Measurements from ENCODE around the gene GDPD5.

Gene GDPD5

GRCh38 chr11:75516140-75516539, 9.6 kb downstream of the GDPD5 start:
- no peak for DNase-seq (ENCODE audit: low read depth in 2 of 2)

DNA sequence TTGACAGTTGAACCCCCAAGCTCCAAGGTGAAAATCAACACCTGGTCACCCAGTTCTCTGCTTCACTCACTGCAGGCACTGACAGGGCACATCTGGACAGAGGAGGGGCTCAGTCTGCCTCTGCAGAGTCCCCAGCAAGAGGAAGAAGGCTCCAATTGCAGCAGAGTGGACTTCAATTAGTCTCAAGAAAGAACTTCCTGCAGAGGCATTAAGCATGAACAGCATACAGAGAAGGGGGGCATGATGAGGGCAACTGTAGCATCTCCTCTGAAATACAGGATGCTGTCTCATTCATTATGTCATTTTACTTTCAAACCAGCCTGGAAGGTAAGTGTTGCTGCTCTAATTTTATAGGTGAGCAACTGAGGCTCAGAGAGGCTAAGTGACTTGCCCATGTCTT, 11.1 kb downstream of the GDPD5 start:
- no peak for DNase-seq (ENCODE audit: low read depth in 2 of 2)

- DNase-seq (ENCODE audit: low read depth in 2 of 2), result no peak
Observed at GRCh38 chr11:75513250-75513649, 12.5 kb downstream of the GDPD5 start.

- DNase-seq (ENCODE audit: low read depth in 2 of 2), result no peak
Observed at GRCh38 chr11:75510723-75511019, 15.1 kb downstream of the GDPD5 start.

DNA sequence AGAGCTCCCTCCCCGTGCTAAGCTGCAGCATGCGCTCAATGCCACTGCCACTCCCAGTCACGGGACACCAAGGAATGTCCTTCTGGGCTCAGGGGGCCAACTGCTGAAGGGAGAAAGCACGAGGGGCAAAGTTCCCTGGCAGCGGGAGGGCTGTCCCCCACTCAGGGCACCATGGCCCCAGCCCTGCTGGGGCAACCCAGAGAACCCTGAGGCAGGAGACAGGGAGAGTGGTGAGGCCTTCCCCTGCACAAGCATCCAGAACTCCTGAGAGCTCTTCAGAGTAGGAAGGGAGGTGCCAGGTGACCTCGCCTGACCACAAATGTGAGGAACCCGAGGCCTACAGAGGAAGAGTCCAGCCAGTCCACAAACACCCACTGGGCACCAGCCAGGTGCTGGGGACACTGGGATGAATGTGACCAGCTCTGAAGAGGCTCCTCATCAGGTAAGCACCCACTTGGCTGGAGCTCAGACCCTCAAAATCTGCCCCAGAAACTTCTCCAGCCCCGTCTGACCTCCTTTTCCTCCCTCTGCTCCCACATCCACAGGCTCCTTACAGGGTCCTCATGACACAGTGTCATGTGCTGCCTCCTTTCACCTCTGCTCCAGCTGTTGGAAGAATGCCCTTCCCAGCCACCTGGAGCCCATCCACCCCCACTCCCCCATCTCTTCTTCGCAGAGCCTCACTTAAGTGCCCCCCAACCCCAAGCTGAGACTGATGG, 15.6 kb downstream of the GDPD5 start:
- no peak for DNase-seq (ENCODE audit: low read depth in 2 of 2)

- no peak for DNase-seq (ENCODE audit: low read depth in 2 of 2)
Observed at GRCh38 chr11:75509020-75509720, 16.6 kb downstream of the GDPD5 start.

GRCh38 chr11:75508051-75508561, 17.6 kb downstream of the GDPD5 start:
- DNase-seq (ENCODE audit: low read depth in 2 of 2), result no peak

GRCh38 chr11:75507571-75507970, 18.2 kb downstream of the GDPD5 start:
- no peak for DNase-seq (ENCODE audit: low read depth in 2 of 2)

GRCh38 chr11:75506827-75507226, 18.9 kb downstream of the GDPD5 start:
- DNase-seq (ENCODE audit: low read depth in 2 of 2), result no peak

GRCh38 chr11:75505916-75506692, 19.6 kb downstream of the GDPD5 start:
- no peak for DNase-seq (ENCODE audit: low read depth in 2 of 2)

DNA sequence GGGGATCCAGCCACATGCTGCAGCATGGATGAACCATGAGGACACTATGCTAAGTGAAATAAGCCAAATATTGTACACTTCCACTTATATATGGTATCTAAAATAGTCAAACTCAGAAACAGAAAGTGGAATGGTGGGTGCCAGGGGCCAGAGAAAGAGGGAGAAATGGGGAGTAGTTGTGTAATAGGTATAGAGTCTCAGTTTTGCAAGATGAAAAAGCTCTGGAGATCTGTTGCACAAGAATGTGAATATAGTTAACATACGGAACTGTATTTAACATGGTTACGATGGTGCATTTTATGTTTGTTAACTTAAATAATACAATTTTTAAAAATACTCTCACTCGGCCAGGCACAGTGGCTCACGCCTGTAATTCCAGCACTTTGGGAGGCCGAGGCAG, 21.2 kb downstream of the GDPD5 start:
- no peak for DNase-seq (ENCODE audit: low read depth in 2 of 2)

DNA sequence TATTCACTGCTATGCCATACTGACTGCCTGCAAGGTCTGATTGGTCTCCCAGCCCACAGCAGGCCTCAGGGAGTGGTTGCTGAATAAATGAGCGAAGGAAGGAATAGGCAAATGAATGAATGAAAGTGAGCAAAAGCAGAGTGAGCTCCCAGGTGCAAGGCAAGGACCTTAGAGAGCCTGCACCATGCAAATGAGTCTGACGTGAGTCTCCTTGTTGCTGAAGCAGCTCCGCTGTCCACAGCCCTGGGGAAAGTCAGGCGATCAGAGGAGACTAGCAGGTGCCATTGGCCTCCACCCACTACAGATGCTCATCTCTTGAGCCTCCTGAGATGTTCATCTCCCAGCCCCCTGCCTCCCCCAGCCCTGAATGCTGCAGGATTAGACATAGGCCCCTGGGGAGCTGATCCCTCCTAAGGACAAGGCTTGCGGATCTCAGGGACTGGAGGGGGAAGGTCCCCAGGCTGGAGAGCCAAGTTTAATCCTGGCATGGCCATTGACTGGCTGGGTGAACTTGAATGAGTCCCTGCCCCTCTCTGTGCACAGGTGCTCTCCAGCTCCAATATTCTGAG, 22.1 kb downstream of the GDPD5 start:
- DNase-seq (ENCODE audit: low read depth in 2 of 2), result no peak

DNA sequence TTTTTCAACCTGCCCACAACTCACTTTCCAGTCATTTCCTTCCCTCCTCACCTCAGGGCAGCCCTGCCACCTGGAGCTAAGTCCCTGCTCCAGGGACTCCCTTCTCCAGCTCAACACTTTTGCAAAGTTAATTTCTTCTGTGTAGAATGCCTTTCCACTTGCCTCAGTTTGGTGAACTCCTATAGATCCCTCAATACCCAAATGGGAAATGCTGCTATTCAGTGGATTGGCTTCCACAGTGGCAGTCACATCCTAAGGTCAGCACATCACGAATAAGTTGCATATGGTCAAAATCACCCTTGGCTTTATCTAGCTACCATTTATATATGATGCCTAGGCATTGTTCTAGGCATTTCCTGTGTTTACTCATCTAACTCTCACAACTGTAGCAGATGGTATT, 23.6 kb downstream of the GDPD5 start:
- DNase-seq (ENCODE audit: low read depth in 2 of 2), result no peak

GRCh38 chr11:75500742-75501141, 25.0 kb downstream of the GDPD5 start:
- no peak for DNase-seq (ENCODE audit: low read depth in 2 of 2)

GRCh38 chr11:75499423-75500190, 26.1 kb downstream of the GDPD5 start:
- DNase-seq (ENCODE audit: low read depth in 2 of 2), result no peak

- no peak for DNase-seq (ENCODE audit: low read depth in 2 of 2)
Observed at GRCh38 chr11:75498556-75499255, 27.0 kb downstream of the GDPD5 start.

GRCh38 chr11:75497788-75498409, 27.8 kb downstream of the GDPD5 start:
- no peak for DNase-seq (ENCODE audit: low read depth in 2 of 2)

- no peak for DNase-seq (ENCODE audit: low read depth in 2 of 2)
Observed at GRCh38 chr11:75496305-75496752, 29.4 kb downstream of the GDPD5 start.

GRCh38 chr11:75495749-75496304, 29.9 kb downstream of the GDPD5 start:
- DNase-seq (ENCODE audit: low read depth in 2 of 2), result no peak

DNA sequence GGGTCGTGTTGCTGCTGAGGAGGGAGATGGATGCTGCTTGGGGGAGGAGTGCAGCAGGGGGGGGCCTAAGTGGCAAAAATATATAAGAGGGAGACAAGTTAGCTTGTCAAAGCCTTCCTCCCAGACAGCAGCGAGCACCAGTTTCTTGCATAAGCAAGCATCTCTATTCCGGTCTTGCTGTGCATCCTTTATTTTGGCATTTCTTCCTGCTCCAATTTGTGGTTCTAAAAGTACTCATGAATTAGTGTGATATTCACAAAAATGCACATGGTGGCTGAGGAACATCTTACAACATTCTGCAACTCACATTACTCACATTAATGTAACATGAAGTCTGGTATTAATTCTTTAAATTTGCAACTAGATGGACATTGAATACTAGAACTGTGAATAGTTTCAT, 32.1 kb downstream of the GDPD5 start:
- DNase-seq (ENCODE audit: low read depth in 2 of 2), result no peak
